ENCODE results near the gene ZNF787. TPM values are rescaled to one million over a fixed set of nuclear protein-coding genes. Genes with fewer than 3 reads are reported as not detected.

Gene ZNF787
- total and polyA plus RNA-seq, 10 of the 15 experiments (the other 5 are each of a cell fraction or from before 2014, with no cell fraction given), result 0.23 to 39.9 (median 4.1) TPM

- in situ Hi-C loops (cut with MboI), result no loop called here
- H4K20me1 ChIP-seq (ENCODE audit: control insufficient read depth, insufficient read depth), result no peaks in the 10 kb centered on the region
These were observed 24.4 kb downstream of the ZNF787 start for GRCh38 chr19:56096665-56097064.

More at GRCh38 chr19:56096665-56097064, 24.4 kb downstream of the ZNF787 start:
- ChIA-PET CTCF (interaction anchor here (0.7 to 2.2 kb wide), 3 partner anchors 14 to 74 kb away, joined by 3 to 9 read pairs (median 3); no protein-coding TSS in a partner anchor), POLR2A (no interaction called here), RAD21 (ENCODE audit: unreplicated experiment) (no interaction called here), SMC1A (ENCODE audit: uncharacterized antibody, unreplicated experiment) (no interaction called here)
- no peak overlapping the region for H3K27ac ChIP-seq (ENCODE audit: control insufficient read depth, insufficient read depth)
- no peak overlapping the region for H3K9ac ChIP-seq (ENCODE audit: control insufficient read depth, insufficient read depth, low read length)
- DNase-seq (ENCODE audit: low read depth, low spot score) (no peak), ATAC-seq (no peak), FAIRE-seq (no peak)
- no peak overlapping the region for H2AFZ ChIP-seq (ENCODE audit: control insufficient read depth, low read depth, low read length)
- intact Hi-C loops (cut with micrococcal nuclease; ENCODE audit: unreplicated experiment), result no loop called here
- H3K4me2 ChIP-seq (ENCODE audit: control insufficient read depth, insufficient read depth), result no peak overlapping the region
- peaks cover 11% of the 10 kb centered on the region; the same call in 2 of the 3 replicates for H3K9me3 ChIP-seq (replicated peaks; ENCODE audit: control insufficient read depth, insufficient read depth, low read length)
- TF ChIP-seq ZNF24 (IDR thresholded peaks at IDR 0.05), result no peak
- TF ChIP-seq CBX5 (IDR thresholded peaks at IDR 0.05; ENCODE audit: low read depth), result no peak
- no peak for TF ChIP-seq ASH2L (IDR thresholded peaks at IDR 0.05; ENCODE audit: borderline replicate concordance, low read depth)
- TF ChIP-seq MXI1 (IDR thresholded peaks at IDR 0.05; ENCODE audit: low read depth, low read length), result no peak
- no peak for TF ChIP-seq SREBF2 (IDR thresholded peaks at IDR 0.05; ENCODE audit: low read length)
- no peak for TF ChIP-seq SIX5 (IDR thresholded peaks at IDR 0.05; ENCODE audit: low read depth, low read length, severe bottlenecking)
- TF ChIP-seq CBFB (IDR thresholded peaks at IDR 0.05; ENCODE audit: low read depth), result no peak
- TF ChIP-seq KAT2A (conservative IDR thresholded peaks at IDR 0.05; ENCODE audit: control insufficient read depth, low read depth, low read length), result no peak
- TF ChIP-seq RELB (IDR thresholded peaks at IDR 0.05; ENCODE audit: low read depth), result no peak
- TF ChIP-seq TBL1XR1 (IDR thresholded peaks at IDR 0.05; ENCODE audit: low read depth, low read length), result no peak
- no peak for TF ChIP-seq RAD51 (IDR thresholded peaks at IDR 0.05)
- no peak for TF ChIP-seq YY1 (IDR thresholded peaks at IDR 0.05; ENCODE audit: low read depth, low read length)
- TF ChIP-seq MTA2 (IDR thresholded peaks at IDR 0.05; ENCODE audit: low read depth), result no peak
- TF ChIP-seq EED (IDR thresholded peaks at IDR 0.05; ENCODE audit: low read depth), result no peak
- no peak for TF ChIP-seq CTCF (IDR thresholded peaks at IDR 0.05 in 2 of 3, conservative IDR thresholded peaks at IDR 0.05 in 1 of 3; ENCODE audit: control insufficient read depth in 2 of 3, extremely low read depth in 1 of 3, insufficient read depth in 1 of 3, low read depth in 3 of 3, low read length in 3 of 3)
- TF ChIP-seq WRNIP1 (IDR thresholded peaks at IDR 0.05; ENCODE audit: borderline replicate concordance, low read depth, low read length), result no peak
- TF ChIP-seq MAX (IDR thresholded peaks at IDR 0.05; ENCODE audit: low read depth, low read length), result no peak
- no TSS peak for BruUV-seq (replicated peaks)
- H3K79me2 ChIP-seq (ENCODE audit: control insufficient read depth, insufficient read depth, low read length), result no peaks in the 10 kb centered on the region; the same call in 1 of the 2 replicates
- H3K36me3 ChIP-seq (ENCODE audit: control insufficient read depth in 2 of 2, insufficient read depth in 2 of 2, low read length in 1 of 2), result peaks cover 7 to 23% of the 10 kb centered on the region in 2 experiments; a peak in 3 of 4 replicates
- no peaks in the 10 kb centered on the region for H3K27me3 ChIP-seq (replicated peaks in 1 of 2; ENCODE audit: control insufficient read depth in 2 of 2, insufficient read depth in 2 of 2, low read length in 1 of 2)
- no peak overlapping the region for H3K4me3 ChIP-seq
- WGBS (ENCODE audit: insufficient coverage, insufficient replicate concordance, low lambda C conversion rate, missing lambda C conversion rate), result 100% methylated on average over 13 of the region's 13 CpGs
- H3K4me1 ChIP-seq (ENCODE audit: control insufficient read depth, insufficient read depth, low read length), result no peaks in the 10 kb centered on the region

Measured in GM12878 (cell line).